HG02759 (cell line): Measurements from ENCODE around the gene ACVR2A.

ENCODE experiments used
- ATAC-seq: cut with Tn5 transposase; IDR thresholded peaks from one replicate; pipeline ENCODE4 v1.9.1; 2021; ENCODE audit warnings: mild to moderate bottlenecking, moderate library complexity; ENCODE audit not compliant: unreplicated experiment

The ACVR2A gene

GRCh38 chr2:147917161-147917560, 72.3 kb downstream of the ACVR2A start:
- ATAC-seq, result no peak

DNA sequence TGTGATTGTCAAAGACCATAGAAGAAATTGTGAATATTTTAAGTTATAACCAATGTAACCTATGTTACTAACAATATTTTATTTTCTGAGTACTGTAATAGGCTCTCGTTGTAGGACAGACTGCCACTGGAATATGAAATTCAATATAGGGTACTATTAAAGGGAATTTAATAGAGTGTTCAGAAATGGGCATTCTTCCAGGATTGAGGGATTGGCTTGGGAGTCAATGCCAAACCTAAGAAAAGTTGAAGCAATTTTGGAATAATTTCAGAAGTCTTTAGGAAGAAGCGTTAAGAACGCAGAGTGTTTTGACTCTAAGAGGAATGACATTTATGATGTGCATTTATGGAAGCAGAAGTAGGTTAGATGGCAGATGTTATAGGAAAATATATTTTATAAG, 79.0 kb downstream of the ACVR2A start:
- ATAC-seq, result no peak

DNA sequence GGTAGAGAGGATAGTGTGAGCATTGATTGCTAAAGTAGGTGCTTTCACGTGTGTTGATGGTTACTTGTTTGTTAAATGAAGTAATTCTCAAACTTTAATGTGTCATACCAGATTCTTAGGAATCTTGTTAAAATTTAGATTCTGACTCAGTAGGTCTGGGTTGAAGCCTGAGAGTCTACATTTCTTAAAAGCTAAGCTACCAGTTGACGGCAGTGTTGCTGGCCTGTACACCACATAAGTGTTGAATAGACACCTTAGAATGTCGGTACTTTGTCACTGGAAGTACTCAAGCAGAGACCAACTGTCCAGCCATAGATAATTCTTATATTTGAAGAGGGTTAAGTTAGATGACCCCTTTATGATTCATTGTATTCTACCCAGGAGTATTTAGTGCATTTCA, 79.8 kb downstream of the ACVR2A start:
- no peak for ATAC-seq

GRCh38 chr2:147925886-147926285, 81.1 kb downstream of the ACVR2A start:
- no peak for ATAC-seq

DNA sequence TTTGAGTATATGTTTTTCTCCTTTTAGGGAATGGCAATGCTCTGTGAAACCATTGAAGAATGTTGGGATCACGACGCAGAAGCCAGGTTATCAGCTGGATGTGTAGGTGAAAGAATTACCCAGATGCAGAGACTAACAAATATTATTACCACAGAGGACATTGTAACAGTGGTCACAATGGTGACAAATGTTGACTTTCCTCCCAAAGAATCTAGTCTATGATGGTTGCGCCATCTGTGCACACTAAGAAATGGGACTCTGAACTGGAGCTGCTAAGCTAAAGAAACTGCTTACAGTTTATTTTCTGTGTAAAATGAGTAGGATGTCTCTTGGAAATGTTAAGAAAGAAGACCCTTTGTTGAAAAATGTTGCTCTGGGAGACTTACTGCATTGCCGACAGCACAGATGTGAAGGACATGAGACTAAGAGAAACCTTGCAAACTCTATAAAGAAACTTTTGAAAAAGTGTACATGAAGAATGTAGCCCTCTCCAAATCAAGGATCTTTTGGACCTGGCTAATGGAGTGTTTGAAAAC, 82.3 kb downstream of the ACVR2A start:
- no peak for ATAC-seq

GRCh38 chr2:147933931-147934330, 89.1 kb downstream of the ACVR2A start:
- ATAC-seq, result no peak

GRCh38 chr2:147934881-147935620, 90.2 kb downstream of the ACVR2A start:
- no peak for ATAC-seq

- ATAC-seq, result peak; percentile 64
Measured at GRCh38 chr2:147937744-147938349, 93.0 kb downstream of the ACVR2A start.

DNA sequence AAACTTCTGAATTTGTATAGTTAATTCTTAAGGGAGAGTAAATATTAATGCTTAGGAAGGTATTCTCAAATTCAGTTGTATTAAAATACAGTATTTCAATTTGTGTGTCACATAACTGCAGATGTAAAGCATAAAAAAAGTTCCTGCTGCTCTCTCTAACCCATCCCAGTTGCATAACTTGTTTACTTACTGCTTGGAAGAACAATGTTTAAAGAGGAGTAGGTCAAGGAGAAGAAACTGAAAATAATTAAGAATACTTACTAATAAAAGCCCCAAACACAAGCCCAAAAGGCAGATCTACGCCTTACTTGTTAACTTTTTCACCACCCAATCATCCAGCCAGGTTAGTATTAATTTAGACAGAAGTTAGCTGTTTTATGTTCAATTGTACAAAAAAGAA, 94.5 kb downstream of the ACVR2A start:
- no peak for ATAC-seq

- ATAC-seq, result no peak
Measured at GRCh38 chr2:147945660-147946059, 100.8 kb downstream of the ACVR2A start.

DNA sequence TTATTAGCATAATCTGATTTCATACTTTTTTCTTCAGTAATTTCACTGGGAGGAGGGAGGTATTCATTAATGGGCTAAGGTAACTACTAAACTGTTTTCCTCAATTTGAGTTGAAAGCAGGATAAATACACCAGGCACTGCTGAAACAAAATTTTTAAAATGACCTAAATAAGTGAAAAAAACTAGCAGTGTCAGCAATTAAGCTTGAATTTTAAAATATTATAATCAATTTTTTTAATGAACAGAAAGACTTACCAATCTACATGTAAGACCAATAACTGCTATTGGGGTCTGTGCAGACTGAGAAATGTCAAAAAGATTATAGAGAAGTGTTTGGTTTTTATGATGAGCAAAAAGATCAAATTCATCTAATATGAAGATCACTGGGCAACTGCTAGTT, 107.3 kb downstream of the ACVR2A start:
- ATAC-seq, result no peak

GRCh38 chr2:147968571-147968970, 123.7 kb downstream of the ACVR2A start:
- ATAC-seq, result no peak

- no peak for ATAC-seq
Measured at GRCh38 chr2:147976102-147976501, 131.3 kb downstream of the ACVR2A start.

GRCh38 chr2:147977679-147978078, 132.8 kb downstream of the ACVR2A start:
- no peak for ATAC-seq
